Osteoblast (primary cell): ENCODE results near the gene ABHD17B. TPM values are rescaled to one million over a fixed set of nuclear protein-coding genes. Genes with fewer than 3 reads are reported as not detected.

Experiments
- DNase-seq: peaks from one replicate; pipeline ENCODE4 v3.0.0; 2011; ENCODE audit warnings: low spot score, mixed read lengths; ENCODE audit not compliant: insufficient read length; ENCODE audit errors: missing footprints
- H2AFZ ChIP-seq: 2 replicates; pipeline ENCODE4 v1.6.0; 2011; ENCODE audit warnings: mild to moderate bottlenecking, low read length
- H3K27ac ChIP-seq: 2 replicates; pipeline ENCODE4 v1.5.1; 2011; ENCODE audit warnings: mild to moderate bottlenecking, low read depth, low read length, moderate library complexity
- H3K27me3 ChIP-seq: 2 replicates; pipeline ENCODE4 v1.6.0; 2012; ENCODE audit warnings: mild to moderate bottlenecking, control low read depth, inconsistent platforms, low read length, moderate library complexity; ENCODE audit not compliant: insufficient read depth
- H3K36me3 ChIP-seq: 2 replicates; pipeline ENCODE4 v1.5.1; 2011; ENCODE audit warnings: mild to moderate bottlenecking, low read length, control low read depth, moderate library complexity; ENCODE audit not compliant: insufficient read depth
- H3K4me1 ChIP-seq: 2 replicates; pipeline ENCODE4 v1.5.1; 2011; ENCODE audit warnings: mild to moderate bottlenecking, low read length, control low read depth, moderate library complexity; ENCODE audit not compliant: insufficient read depth
- H3K4me2 ChIP-seq: 2 replicates; pipeline ENCODE4 v1.6.0; 2011; ENCODE audit warnings: mild to moderate bottlenecking, low read length; ENCODE audit not compliant: insufficient read depth
- H3K4me3 ChIP-seq: fragments of 200-600 bp; sonication (generic); 3 replicates; pipeline ENCODE4 v1.5.1; 2012; ENCODE audit warnings: mild to moderate bottlenecking, low read length, inconsistent platforms; ENCODE audit not compliant: insufficient read depth
- H3K79me2 ChIP-seq: 2 replicates; pipeline ENCODE4 v1.6.0; 2012; ENCODE audit warnings: mild to moderate bottlenecking, low read length, control low read depth, inconsistent platforms; ENCODE audit not compliant: insufficient read depth
- H3K9me3 ChIP-seq: 2 replicates; pipeline ENCODE4 v1.5.1; 2011; ENCODE audit warnings: low read depth, low read length, control low read depth
- H4K20me1 ChIP-seq: 2 replicates; pipeline ENCODE4 v1.6.0; 2012; ENCODE audit warnings: mild to moderate bottlenecking, low read length, control low read depth; ENCODE audit not compliant: insufficient read depth
- CTCF ChIP-seq: IDR thresholded peaks from 2 replicates; pipeline ENCODE4 v1.5.1; 2011; ENCODE audit warnings: mild to moderate bottlenecking, low read depth, low read length, moderate library complexity; ENCODE audit errors: extremely low read depth
- total RNA-seq: library from RNA; depleted of rRNA; stranded (reverse); fragments of >200 nt; gene quantifications from 2 replicates; pipeline ENCODE4 v1.2.3, GENCODE V29; 2012

ABHD17B gene
- total RNA-seq, 1 donor = 21.4 TPM

GRCh38 chr9:71915495-71915894 lies 4.5 kb upstream of the ABHD17B start:
- H3K4me3 ChIP-seq = no peak overlapping the region
- H3K27me3 ChIP-seq = no peaks in the 10 kb centered on the region
- H3K9me3 ChIP-seq = no peaks in the 10 kb centered on the region
- TF ChIP-seq CTCF = no peak
- peaks cover 8% of the 10 kb centered on the region for H3K4me1 ChIP-seq
- DNase-seq = no peak
- H2AFZ ChIP-seq = no peak overlapping the region
- peaks cover 5% of the 10 kb centered on the region for H4K20me1 ChIP-seq
- H3K79me2 ChIP-seq = peaks cover 84% of the 10 kb centered on the region
- no peak overlapping the region for H3K4me2 ChIP-seq
- no peaks in the 10 kb centered on the region for H3K36me3 ChIP-seq
- no peak overlapping the region for H3K27ac ChIP-seq

GRCh38 chr9:71911908-71912335 lies 929 bp upstream of the ABHD17B start:
- Histone ChIP-seq H3K9me3 (no peaks in the 10 kb centered on the region), H2AFZ (peak overlapping the region; percentile 76), H3K4me3 (peak overlapping the region; percentile 77), H3K27me3 (no peaks in the 10 kb centered on the region), H3K79me2 (peaks cover 88% of the 10 kb centered on the region), H4K20me1 (peaks cover 24% of the 10 kb centered on the region), H3K4me2 (peak overlapping the region; percentile 84), H3K4me1 (peaks cover 20% of the 10 kb centered on the region), H3K36me3 (no peaks in the 10 kb centered on the region), H3K27ac (peak overlapping the region; percentile 85)
- TF ChIP-seq CTCF = no peak
- DNase-seq = peak; percentile 62

GRCh38 chr9:71910650-71911060 lies 338 bp downstream of the ABHD17B start:
- Histone ChIP-seq H3K4me3 (peak overlapping the region; percentile 77), H4K20me1 (peaks cover 24% of the 10 kb centered on the region), H3K9me3 (no peaks in the 10 kb centered on the region), H3K4me1 (peaks cover 20% of the 10 kb centered on the region), H3K36me3 (peaks cover under 1% of the 10 kb centered on the region), H2AFZ (peak overlapping the region; percentile 85), H3K4me2 (peak overlapping the region; percentile 86), H3K27me3 (no peaks in the 10 kb centered on the region), H3K27ac (peak overlapping the region; percentile 80), H3K79me2 (peaks cover 88% of the 10 kb centered on the region)
- TF ChIP-seq CTCF = no peak
- DNase-seq = no peak

GRCh38 chr9:71909887-71910649 lies 925 bp downstream of the ABHD17B start:
- peak; percentile 57 for DNase-seq
- Histone ChIP-seq H3K4me2 (peak overlapping the region; percentile 86), H3K27me3 (no peaks in the 10 kb centered on the region), H2AFZ (peak overlapping the region; percentile 91), H3K79me2 (peaks cover 88% of the 10 kb centered on the region), H3K36me3 (peaks cover 4% of the 10 kb centered on the region), H3K9me3 (no peaks in the 10 kb centered on the region), H3K27ac (peak overlapping the region; percentile 80), H3K4me3 (peak overlapping the region; percentile 77), H3K4me1 (peaks cover 20% of the 10 kb centered on the region), H4K20me1 (peaks cover 22% of the 10 kb centered on the region)
- no peak for TF ChIP-seq CTCF
